Ascending aorta (tissue), 2 donors: ENCODE measurements around the gene SLC48A1. TPM values are rescaled to one million over a fixed set of nuclear protein-coding genes. Genes with fewer than 3 reads are reported as not detected.

Experiments used
- DNase-seq, 2 donors: peaks; one replicate each; pipeline ENCODE4 v3.0.0-alpha.2; 2019; ENCODE audit warnings: low spot score in 2 of 2
- H3K27ac ChIP-seq, 2 donors: fragments of 200-600 bp; sonication (generic); one replicate each; pipeline ENCODE4 v1.5.1; 2016 to 2017; ENCODE audit warnings: mild to moderate bottlenecking in 1 of 2
- H3K27me3 ChIP-seq: fragments of 200-600 bp; sonication (generic); one replicate; pipeline ENCODE4 v1.5.1; 2017
- H3K36me3 ChIP-seq, 2 donors: fragments of 200-600 bp; sonication (generic); one replicate each; pipeline ENCODE4 v1.5.1; 2016
- H3K4me1 ChIP-seq, 2 donors: fragments of 200-600 bp; sonication (generic); one replicate each; pipeline ENCODE4 v1.5.1; 2016 to 2017; ENCODE audit warnings: mild to moderate bottlenecking in 1 of 2
- H3K4me3 ChIP-seq, 2 donors: fragments of 200-600 bp; sonication (generic); one replicate each; pipeline ENCODE4 v1.5.1; 2016 to 2017; ENCODE audit warnings: mild to moderate bottlenecking in 1 of 2
- H3K9me3 ChIP-seq, 2 donors: fragments of 200-600 bp; sonication (generic); one replicate each; pipeline ENCODE4 v1.5.1; 2016
- CTCF ChIP-seq, 3 experiments: fragments of 200-600 bp in 2 of 3; fragments of 450-650 bp in 1 of 3; sonication (generic) in 2 of 3; IDR thresholded peaks; one replicate each; pipeline ENCODE4 v1.5.1; 2016 to 2019; ENCODE audit warnings: antibody characterized with exemption in 3 of 3, mild to moderate bottlenecking in 1 of 3, moderate library complexity in 1 of 3
- intact Hi-C: fragments of 100-400 bp; cut with DNase I; formaldehyde crosslinking; loops from one replicate; pipeline ENCODE4 v1.15.1; 2023
- total RNA-seq: library from RNA; depleted of rRNA; stranded (reverse); fragments of >200 nt; gene quantifications from one replicate; pipeline ENCODE4 v1.1.0, GENCODE V29; 2016

SLC48A1 gene
- total RNA-seq, 1 donor from 2014 or later, result 144 TPM

DNA sequence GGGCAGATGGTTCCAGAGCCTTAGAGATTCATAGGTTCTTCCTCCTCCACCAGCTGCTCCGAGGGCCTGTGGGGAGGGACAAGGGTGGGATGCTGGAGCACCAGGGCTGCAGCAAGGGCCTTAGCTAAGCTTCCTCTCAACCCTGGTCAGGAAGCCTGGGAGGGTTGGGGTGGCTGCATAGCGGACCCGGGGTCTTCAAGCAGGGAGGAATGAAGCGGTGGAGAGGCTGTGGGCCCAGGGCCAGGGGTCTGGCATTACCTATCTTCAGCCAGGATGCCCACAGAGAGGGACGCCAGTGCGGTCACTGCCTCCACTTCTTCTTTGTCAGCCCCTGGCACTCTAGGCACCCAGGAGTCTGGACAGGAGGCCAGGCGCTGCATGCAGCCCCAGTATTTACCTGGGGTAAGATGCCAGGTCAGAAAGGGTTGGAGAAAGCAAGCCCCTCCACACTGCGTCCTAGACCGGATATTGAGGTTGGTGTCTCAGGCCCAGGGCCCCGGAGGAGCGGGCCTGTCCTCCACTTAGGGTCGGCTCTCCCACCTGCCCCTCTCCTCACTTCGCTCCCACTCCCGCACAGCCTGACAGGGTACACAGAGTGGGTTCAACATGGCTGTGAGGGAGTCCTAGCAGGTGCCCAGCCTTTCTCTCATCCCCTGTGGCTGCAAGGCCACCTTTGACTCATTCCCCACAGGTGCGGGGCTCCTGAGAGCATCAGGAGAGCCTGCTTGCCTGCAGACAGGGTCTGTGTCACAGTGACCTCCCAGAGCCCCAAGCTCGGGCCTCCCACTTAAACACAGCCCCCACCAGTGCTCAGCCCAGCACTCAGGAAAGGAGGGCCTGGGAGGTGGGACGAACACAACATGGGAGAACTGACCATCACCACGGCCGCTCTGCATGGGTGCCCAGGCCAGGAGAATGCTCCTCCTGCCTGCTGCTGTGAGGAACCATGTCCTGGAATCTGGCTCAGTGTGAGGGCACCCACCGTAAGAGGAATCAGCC lies 11.1 kb downstream of the SLC48A1 start:
- no peaks in the 10 kb centered on the region for H3K9me3 ChIP-seq
- H3K36me3 ChIP-seq, result peaks cover 65 to 77% of the 10 kb centered on the region in 2 donors
- H3K4me3 ChIP-seq, result no peak overlapping the region
- intact Hi-C loops, result no loop called here
- no peak for TF ChIP-seq CTCF (IDR thresholded peaks at IDR 0.05)
- H3K4me1 ChIP-seq, result peaks cover under 1 to 4% of the 10 kb centered on the region in 2 donors
- H3K27ac ChIP-seq, result peak overlapping the region; percentile 56 to 74
- DNase-seq, result no peak
- H3K27me3 ChIP-seq, result no peaks in the 10 kb centered on the region

GRCh38 chr12:47785036-47785886 lies 12.2 kb downstream of the SLC48A1 start:
- Histone ChIP-seq H3K36me3 (peaks cover 77 to 86% of the 10 kb centered on the region in 2 donors), H3K4me1 (no peaks in the 10 kb centered on the region), H3K27me3 (no peaks in the 10 kb centered on the region), H3K4me3 (no peak overlapping the region), H3K9me3 (no peaks in the 10 kb centered on the region), H3K27ac (peak overlapping the region; percentile 13 to 74)
- no peak for TF ChIP-seq CTCF (IDR thresholded peaks at IDR 0.05)
- intact Hi-C loops, result no loop called here
- DNase-seq, result no peak

- Histone ChIP-seq H3K27me3 (no peaks in the 10 kb centered on the region), H3K4me1 (no peaks in the 10 kb centered on the region), H3K36me3 (peaks cover 85 to 92% of the 10 kb centered on the region in 2 donors), H3K4me3 (no peak overlapping the region), H3K9me3 (no peaks in the 10 kb centered on the region), H3K27ac (peak overlapping the region; percentile 52 to 74)
- intact Hi-C loops, result no loop called here
- no peak for TF ChIP-seq CTCF (IDR thresholded peaks at IDR 0.05)
- no peak for DNase-seq
Observed at GRCh38 chr12:47785887-47786661, 13.0 kb downstream of the SLC48A1 start.

DNA sequence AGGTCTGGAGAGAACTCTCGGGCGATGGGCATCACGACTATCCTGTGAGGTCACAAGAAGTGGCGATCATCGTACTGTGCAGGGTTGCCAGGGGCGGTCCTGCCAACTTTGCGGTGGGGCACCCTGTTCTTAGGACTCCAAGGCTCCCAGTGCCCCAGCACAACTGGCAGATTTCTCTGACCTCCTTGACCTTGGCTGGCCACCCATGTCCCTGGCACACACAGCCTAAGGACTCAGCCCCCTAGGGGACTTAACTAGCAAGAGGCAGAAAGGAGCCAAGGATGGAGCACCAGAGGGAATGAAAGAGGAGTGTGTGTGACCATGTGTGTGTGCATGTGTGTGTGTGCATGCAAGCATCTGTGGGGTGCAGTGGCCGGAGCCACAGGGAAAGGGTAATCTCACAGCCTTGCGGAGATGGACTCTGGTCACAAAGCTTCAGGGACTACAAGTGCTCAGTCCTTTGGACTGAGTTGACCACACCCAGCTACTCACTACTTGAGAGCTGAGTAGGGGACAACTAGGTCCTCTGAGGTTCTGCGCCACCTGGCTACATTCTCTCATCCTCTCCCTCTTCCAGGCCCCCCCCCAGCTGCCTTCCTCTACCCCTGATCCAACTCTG lies 13.7 kb downstream of the SLC48A1 start:
- intact Hi-C loops, result no loop called here
- H3K36me3 ChIP-seq, result peaks cover 92 to 99% of the 10 kb centered on the region in 2 donors

More for the DNA sequence above, 13.7 kb downstream of the SLC48A1 start:
- no peak for DNase-seq
- Histone ChIP-seq H3K27ac (peak overlapping the region; percentile 52 to 74), H3K27me3 (no peaks in the 10 kb centered on the region), H3K9me3 (no peaks in the 10 kb centered on the region), H3K4me3 (no peak overlapping the region), H3K4me1 (no peaks in the 10 kb centered on the region)
- TF ChIP-seq CTCF (IDR thresholded peaks at IDR 0.05), result no peak
